HG03469 (cell line): ENCODE data around the gene OXTR.

Experiments used
- ATAC-seq: cut with Tn5 transposase; IDR thresholded peaks from one replicate; pipeline ENCODE4 v1.9.1; 2021; ENCODE audit warnings: mild to moderate bottlenecking, moderate library complexity, moderate number of reproducible peaks; ENCODE audit not compliant: unreplicated experiment

OXTR gene

GRCh38 chr3:8713901-8714759 is 55.3 kb downstream of the OXTR start:
- no peak for ATAC-seq

- ATAC-seq: no peak
Observed at GRCh38 chr3:8712908-8713255, 56.5 kb downstream of the OXTR start.

- no peak for ATAC-seq
Observed at GRCh38 chr3:8712045-8712907, 57.1 kb downstream of the OXTR start.

GRCh38 chr3:8709801-8710507 is 59.5 kb downstream of the OXTR start:
- no peak for ATAC-seq

GRCh38 chr3:8709287-8709686 is 60.1 kb downstream of the OXTR start:
- ATAC-seq: no peak

GRCh38 chr3:8705575-8705974 is 63.8 kb downstream of the OXTR start:
- ATAC-seq: no peak

GRCh38 chr3:8702560-8702959 is 66.9 kb downstream of the OXTR start:
- no peak for ATAC-seq
